Osteocyte (in vitro differentiated cells): ENCODE data around the gene MAP2K2. TPM values are rescaled to one million over a fixed set of nuclear protein-coding genes. Genes with fewer than 3 reads are reported as not detected.
"Not testable (repeated sequence)": the region's sequence is repeated elsewhere in the genome, so short reads cannot be mapped to it uniquely, and the experiment has no call there.

Experiments used
- DNase-seq: peaks from one replicate; pipeline ENCODE4 v3.0.0; 2021; ENCODE audit warnings: mixed read lengths; ENCODE audit not compliant: unreplicated experiment; ENCODE audit errors: extremely low spot score
- H3K27ac Mint-ChIP-seq: one replicate; pipeline ENCODE4 v1.8.0; 2021; ENCODE audit warnings: mild to moderate bottlenecking, mixed read lengths; ENCODE audit not compliant: unreplicated experiment
- H3K27me3 Mint-ChIP-seq: one replicate; pipeline ENCODE4 v1.8.0; 2021; ENCODE audit warnings: mixed read lengths; ENCODE audit not compliant: unreplicated experiment
- H3K36me3 Mint-ChIP-seq: one replicate; pipeline ENCODE4 v1.8.0; 2021; ENCODE audit warnings: mixed read lengths; ENCODE audit not compliant: unreplicated experiment
- H3K4me1 Mint-ChIP-seq: one replicate; pipeline ENCODE4 v1.8.0; 2021; ENCODE audit warnings: mixed read lengths; ENCODE audit not compliant: unreplicated experiment
- H3K4me3 Mint-ChIP-seq: one replicate; pipeline ENCODE4 v1.8.0; 2021; ENCODE audit warnings: mild to moderate bottlenecking, moderate library complexity, mixed read lengths; ENCODE audit not compliant: unreplicated experiment
- H3K9me3 Mint-ChIP-seq: one replicate; pipeline ENCODE4 v1.8.0; 2021; ENCODE audit warnings: mixed read lengths; ENCODE audit not compliant: unreplicated experiment
- CTCF ChIP-seq: fragments of 200-600 bp; sonication (generic); IDR thresholded peaks from 2 replicates; pipeline ENCODE4 v1.5.0; 2021; ENCODE audit warnings: antibody characterized with exemption, mild to moderate bottlenecking, moderate library complexity
- total RNA-seq: library from RNA; stranded (reverse); gene quantifications from 2 replicates; pipeline ENCODE4 v1.2.1, GENCODE V29; 2021

The MAP2K2 gene
- total RNA-seq, 1 donor from 2014 or later: 174 TPM

- peaks cover 12% of the 10 kb centered on the region for H3K27me3 Mint-ChIP-seq
- H3K27ac Mint-ChIP-seq: no peak overlapping the region
- H3K9me3 Mint-ChIP-seq: no peaks in the 10 kb centered on the region
- H3K4me1 Mint-ChIP-seq: no peaks in the 10 kb centered on the region
- H3K36me3 Mint-ChIP-seq: no peaks in the 10 kb centered on the region
- no peak overlapping the region for H3K4me3 Mint-ChIP-seq
- no peak for DNase-seq
- TF ChIP-seq CTCF: no peak
Measured at GRCh38 chr19:4161415-4162077, 37.6 kb upstream of the MAP2K2 start.

- H3K36me3 Mint-ChIP-seq, H3K4me1 Mint-ChIP-seq, H3K4me3 Mint-ChIP-seq, H3K9me3 Mint-ChIP-seq, H3K27ac Mint-ChIP-seq, DNase-seq: not testable (repeated sequence)
- H3K27me3 Mint-ChIP-seq: peaks cover 13% of the 10 kb centered on the region
Measured at GRCh38 chr19:4157971-4158370, 34.0 kb upstream of the MAP2K2 start.

GRCh38 chr19:4157164-4157563, 33.2 kb upstream of the MAP2K2 start:
- no peak overlapping the region for H3K4me3 Mint-ChIP-seq
- no peak for DNase-seq
- no peaks in the 10 kb centered on the region for H3K9me3 Mint-ChIP-seq
- no peaks in the 10 kb centered on the region for H3K4me1 Mint-ChIP-seq
- no peak overlapping the region for H3K27ac Mint-ChIP-seq
- TF ChIP-seq CTCF: no peak
- H3K36me3 Mint-ChIP-seq: no peaks in the 10 kb centered on the region
- peaks cover 13% of the 10 kb centered on the region for H3K27me3 Mint-ChIP-seq

GRCh38 chr19:4154571-4155312, 30.8 kb upstream of the MAP2K2 start:
- H3K36me3 Mint-ChIP-seq: no peaks in the 10 kb centered on the region
- peaks cover 15% of the 10 kb centered on the region for H3K27me3 Mint-ChIP-seq

GRCh38 chr19:4152241-4152998, 28.5 kb upstream of the MAP2K2 start:
- Mint-ChIP-seq H3K27me3 (peaks cover 23% of the 10 kb centered on the region), H3K36me3 (no peaks in the 10 kb centered on the region), H3K4me3 (no peak overlapping the region), H3K27ac (no peak overlapping the region), H3K9me3 (no peaks in the 10 kb centered on the region), H3K4me1 (no peaks in the 10 kb centered on the region)
- no peak for TF ChIP-seq CTCF
- no peak for DNase-seq

More at GRCh38 chr19:4154571-4155312, 30.8 kb upstream of the MAP2K2 start:
- DNase-seq: no peak
- Mint-ChIP-seq H3K4me1 (no peaks in the 10 kb centered on the region), H3K27ac (no peak overlapping the region), H3K4me3 (no peak overlapping the region), H3K9me3 (no peaks in the 10 kb centered on the region)
- TF ChIP-seq CTCF: no peak
